HEK293T (cell line): ENCODE measurements around the gene PTPRM.

ENCODE experiments used
- CTCF ChIA-PET: fragments of 350-600 bp; formaldehyde crosslinking; extraction: SDS; loops from one replicate; lab custom pipeline; 2021; ENCODE audit warnings: antibody characterized with exemption, inconsistent platforms; lab: Yijun Ruan, JAX
- POLR2A ChIA-PET: fragments of 350-600 bp; formaldehyde crosslinking; extraction: SDS; loops from one replicate; lab custom pipeline; 2020; ENCODE audit warnings: antibody characterized with exemption, inconsistent platforms; lab: Yijun Ruan, JAX
- DNase-seq: peaks from one replicate; pipeline ENCODE4 v3.0.0; 2012; ENCODE audit warnings: mixed read lengths; ENCODE audit errors: extremely low spot score
- ARNT ChIP-seq: fragments of 450-650 bp; IDR thresholded peaks from 2 replicates; pipeline ENCODE4 v1.6.1; 2017; ENCODE audit warnings: mild to moderate bottlenecking
- BHLHE40 ChIP-seq: fragments of 450-650 bp; IDR thresholded peaks from 2 replicates; pipeline ENCODE4 v1.6.1; 2016; ENCODE audit warnings: mild to moderate bottlenecking, moderate library complexity, borderline replicate concordance
- CTBP1 ChIP-seq: fragments of 450-650 bp; IDR thresholded peaks from 2 replicates; pipeline ENCODE4 v1.6.1; 2016; ENCODE audit warnings: borderline replicate concordance
- ELF4 ChIP-seq: fragments of 450-650 bp; IDR thresholded peaks from 2 replicates; pipeline ENCODE4 v1.6.1; 2017; ENCODE audit warnings: antibody characterized with exemption
- FOXA1 ChIP-seq: fragments of 450-650 bp; IDR thresholded peaks from 2 replicates; pipeline ENCODE4 v1.6.1; 2016; ENCODE audit warnings: mild to moderate bottlenecking
- FOXK2 ChIP-seq: fragments of 450-650 bp; IDR thresholded peaks from 2 replicates; pipeline ENCODE4 v1.6.1; 2016; ENCODE audit warnings: mild to moderate bottlenecking
- FOXM1 ChIP-seq: fragments of 450-650 bp; IDR thresholded peaks from 2 replicates; pipeline ENCODE4 v1.6.1; 2017; ENCODE audit warnings: mild to moderate bottlenecking, borderline replicate concordance
- HDGF ChIP-seq: fragments of 450-650 bp; IDR thresholded peaks from 2 replicates; pipeline ENCODE4 v1.6.1; 2017; ENCODE audit warnings: antibody characterized with exemption, borderline replicate concordance
- L3MBTL2 ChIP-seq: fragments of 450-650 bp; conservative IDR thresholded peaks from 2 replicates; pipeline ENCODE4 v1.6.1; 2016; ENCODE audit warnings: mild to moderate bottlenecking
- LEF1 ChIP-seq: fragments of 450-650 bp; IDR thresholded peaks from 2 replicates; pipeline ENCODE4 v1.6.1; 2017; ENCODE audit warnings: mild to moderate bottlenecking, borderline replicate concordance
- NFRKB ChIP-seq: fragments of 450-650 bp; IDR thresholded peaks from 2 replicates; pipeline ENCODE4 v1.6.1; 2016; ENCODE audit warnings: mild to moderate bottlenecking, moderate library complexity
- PKNOX1 ChIP-seq: fragments of 450-650 bp; IDR thresholded peaks from 2 replicates; pipeline ENCODE4 v1.6.1; 2016
- SP1 ChIP-seq: fragments of 450-650 bp; IDR thresholded peaks from 2 replicates; pipeline ENCODE4 v1.6.1; 2017
- SUZ12 ChIP-seq: fragments of 450-650 bp; IDR thresholded peaks from 2 replicates; pipeline ENCODE4 v1.6.1; 2016; ENCODE audit warnings: mild to moderate bottlenecking
- TARDBP ChIP-seq: fragments of 450-650 bp; IDR thresholded peaks from 2 replicates; pipeline ENCODE4 v1.6.1; 2016
- ZNF384 ChIP-seq: fragments of 450-650 bp; IDR thresholded peaks from 2 replicates; pipeline ENCODE4 v1.6.1; 2016

The PTPRM gene

GRCh38 chr18:7746106-7746505, 179.0 kb downstream of the PTPRM start:
- TF ChIP-seq HDGF (no peak), L3MBTL2 (no peak), ZNF384 (no peak), FOXM1 (no peak), LEF1 (no peak), CTBP1 (no peak), SP1 (no peak), FOXA1 (no peak), PKNOX1 (no peak), ELF4 (no peak), BHLHE40 (no peak), SUZ12 (no peak), ARNT (no peak), NFRKB (no peak), TARDBP (no peak)
- ChIA-PET CTCF (no interaction called here), POLR2A (no interaction called here)

GRCh38 chr18:7748251-7749007, 181.3 kb downstream of the PTPRM start:
- no peak for TF ChIP-seq ARNT
- TF ChIP-seq L3MBTL2 = no peak
- TF ChIP-seq LEF1 = no peak
- no peak for TF ChIP-seq FOXM1
- no peak for DNase-seq
- POLR2A ChIA-PET = no interaction called here
- CTCF ChIA-PET = no interaction called here

More at GRCh38 chr18:7746106-7746505, 179.0 kb downstream of the PTPRM start:
- DNase-seq = no peak

GRCh38 chr18:7749008-7749405, 181.9 kb downstream of the PTPRM start:
- ChIA-PET POLR2A (no interaction called here), CTCF (no interaction called here)
- DNase-seq = no peak
- TF ChIP-seq ELF4 = no peak
- no peak for TF ChIP-seq SUZ12
- no peak for TF ChIP-seq FOXM1
- TF ChIP-seq ARNT = no peak
- no peak for TF ChIP-seq TARDBP
- TF ChIP-seq PKNOX1 = no peak
- no peak for TF ChIP-seq HDGF
- no peak for TF ChIP-seq BHLHE40
- TF ChIP-seq CTBP1 = no peak
- TF ChIP-seq FOXA1 = no peak
- TF ChIP-seq ZNF384 = no peak

GRCh38 chr18:7749510-7749981, 182.4 kb downstream of the PTPRM start:
- POLR2A ChIA-PET = no interaction called here
- DNase-seq = no peak
- CTCF ChIA-PET = no interaction called here
- no peak for TF ChIP-seq PKNOX1
- TF ChIP-seq BHLHE40 = no peak
- TF ChIP-seq SUZ12 = no peak
- TF ChIP-seq FOXM1 = no peak
- no peak for TF ChIP-seq CTBP1
- no peak for TF ChIP-seq ARNT

- POLR2A ChIA-PET = interaction anchor here (0.9 kb wide), 1 partner anchor 11 kb away, joined by 3 read pairs; no protein-coding TSS in a partner anchor
- no peak for TF ChIP-seq LEF1
- no peak for TF ChIP-seq ARNT
- no peak for TF ChIP-seq BHLHE40
- TF ChIP-seq FOXK2 = no peak
- TF ChIP-seq NFRKB = no peak
- no peak for TF ChIP-seq HDGF
- TF ChIP-seq FOXM1 = no peak
- TF ChIP-seq ELF4 = no peak
- TF ChIP-seq ZNF384 = no peak
- TF ChIP-seq CTBP1 = no peak
- TF ChIP-seq L3MBTL2 = no peak
- no peak for TF ChIP-seq SP1
- no peak for TF ChIP-seq FOXA1
- no peak for TF ChIP-seq SUZ12
- TF ChIP-seq TARDBP = no peak
- CTCF ChIA-PET = no interaction called here
- DNase-seq = no peak
Observed at GRCh38 chr18:7750095-7750663, 183.1 kb downstream of the PTPRM start.

- CTCF ChIA-PET = no interaction called here
- DNase-seq = no peak
- POLR2A ChIA-PET = interaction anchor here (0.9 kb wide), 1 partner anchor 10 kb away, joined by 3 read pairs; no protein-coding TSS in a partner anchor
- TF ChIP-seq SP1 = no peak
- TF ChIP-seq L3MBTL2 = no peak
- TF ChIP-seq TARDBP = no peak
- no peak for TF ChIP-seq FOXK2
- TF ChIP-seq ARNT = no peak
- TF ChIP-seq HDGF = no peak
- TF ChIP-seq CTBP1 = no peak
- TF ChIP-seq FOXM1 = no peak
- no peak for TF ChIP-seq LEF1
- no peak for TF ChIP-seq PKNOX1
Observed at GRCh38 chr18:7750966-7751365, 183.8 kb downstream of the PTPRM start.
